SK-N-SH (cell line): Measurements from ENCODE around the gene PCNX2. TPM values are rescaled to one million over a fixed set of nuclear protein-coding genes. Genes with fewer than 3 reads are reported as not detected.

Source experiments
- CTCF ChIA-PET: fragments of 300-600, 350-600 bp; formaldehyde crosslinking; extraction: SDS; loops from one replicate; lab custom pipeline; 2021; lab: Yijun Ruan, JAX
- POLR2A ChIA-PET: fragments of 350-600 bp; sonication (Branson Sonifier 250); formaldehyde crosslinking; extraction: SDS; loops from one replicate; lab custom pipeline; 2020; ENCODE audit warnings: antibody characterized with exemption, inconsistent platforms; lab: Yijun Ruan, JAX
- DNase-seq: peaks from one replicate; pipeline ENCODE4 v3.0.0; 2012
- H2AFZ ChIP-seq: fragments of 200-600 bp; sonication (generic); 2 replicates; pipeline ENCODE4 v1.8.1; 2016; ENCODE audit warnings: antibody characterized with exemption, mild to moderate bottlenecking, low read depth
- H3F3A ChIP-seq: fragments of 200-600 bp; sonication (generic); replicated peaks from 2 replicates; pipeline ENCODE3; 2016; ENCODE audit warnings: antibody characterized with exemption, mild to moderate bottlenecking; ENCODE audit not compliant: insufficient read depth
- H3K27ac ChIP-seq, 2 experiments: fragments of 200-500 bp in 1 of 2; fragments of 200-600 bp in 1 of 2; sonication (Bioruptor generic) in 1 of 2; sonication (generic), shearing (Covaris generic) in 1 of 2; 2 replicates each; pipeline versions ENCODE4 v1.5.1 to v1.6.1; 2014 to 2016; ENCODE audit warnings: low read depth in 2 of 2, inconsistent platforms in 1 of 2, low read length in 1 of 2, mild to moderate bottlenecking in 1 of 2, mixed read lengths in 1 of 2
- H3K27me3 ChIP-seq: fragments of 200-600 bp; sonication (generic), shearing (Covaris generic); 2 replicates; pipeline ENCODE4 v1.6.1; 2016; ENCODE audit warnings: mixed run types; ENCODE audit not compliant: insufficient read depth
- H3K36me3 ChIP-seq, 2 experiments: fragments of 200-500 bp in 1 of 2; fragments of 200-600 bp in 1 of 2; sonication (Bioruptor generic) in 1 of 2; sonication (generic) in 1 of 2; replicated peaks in 1 of 2; 2 replicates each; pipeline versions ENCODE3 to v1.5.1; 2014 to 2016; ENCODE audit warnings: low read length in 1 of 2, mild to moderate bottlenecking in 1 of 2; ENCODE audit not compliant: insufficient read depth in 2 of 2, control insufficient read depth in 1 of 2
- H3K4me1 ChIP-seq, 2 experiments: fragments of 200-500 bp in 1 of 2; fragments of 200-600 bp in 1 of 2; sonication (Bioruptor generic) in 1 of 2; sonication (generic), shearing (Covaris generic) in 1 of 2; 2 replicates each; pipeline versions ENCODE4 v1.5.1 to v1.6.1; 2014 to 2016; ENCODE audit warnings: low read depth in 1 of 2, low read length in 1 of 2, mixed run types in 1 of 2; ENCODE audit not compliant: insufficient read depth in 2 of 2, control insufficient read depth in 1 of 2
- H3K4me2 ChIP-seq: fragments of 200-600 bp; sonication (generic), shearing (Covaris generic); 2 replicates; pipeline ENCODE4 v1.6.1; 2017; ENCODE audit warnings: mixed run types
- H3K4me3 ChIP-seq, 2 experiments: fragments of 200-500 bp in 1 of 2; fragments of 200-600 bp in 1 of 2; sonication (Bioruptor generic) in 1 of 2; sonication (generic), shearing (Covaris generic) in 1 of 2; 2 replicates each; pipeline versions ENCODE4 v1.5.1 to v1.8.1; 2014 to 2016; ENCODE audit warnings: low read depth in 2 of 2, inconsistent platforms in 1 of 2, low read length in 1 of 2, mild to moderate bottlenecking in 1 of 2, mixed read lengths in 1 of 2, moderate library complexity in 1 of 2
- H3K79me2 ChIP-seq: fragments of 200-600 bp; sonication (generic); 2 replicates; pipeline ENCODE4 v1.8.1; 2017; ENCODE audit warnings: mild to moderate bottlenecking; ENCODE audit not compliant: insufficient read depth
- H3K9ac ChIP-seq: fragments of 200-600 bp; sonication (generic); 2 replicates; pipeline ENCODE4 v1.6.1; 2017; ENCODE audit warnings: mixed run types
- H3K9me2 ChIP-seq: fragments of 200-600 bp; sonication (generic); 2 replicates; pipeline ENCODE4 v1.6.1; 2017; ENCODE audit warnings: mixed run types
- H3K9me3 ChIP-seq: fragments of 200-600 bp; sonication (generic); 2 replicates; pipeline ENCODE4 v1.6.1; 2017; ENCODE audit warnings: mixed run types, mild to moderate bottlenecking, moderate library complexity
- H4K20me1 ChIP-seq: fragments of 200-600 bp; sonication (generic); 2 replicates; pipeline ENCODE4 v1.6.1; 2017; ENCODE audit warnings: mild to moderate bottlenecking, mixed run types; ENCODE audit not compliant: insufficient read depth
- CHD2 ChIP-seq: fragments of 150-350 bp; IDR thresholded peaks from 2 replicates; pipeline ENCODE4 v1.6.1; 2018; ENCODE audit warnings: low read length; ENCODE audit not compliant: partially characterized antibody
- EP300 ChIP-seq, 2 experiments: IDR thresholded peaks; 2 replicates each; pipeline versions ENCODE4 v1.4.0 to v1.6.1; 2012; ENCODE audit warnings: borderline replicate concordance in 1 of 2, low read depth in 1 of 2, low read length in 1 of 2
- EZH2phosphoT487 ChIP-seq: fragments of 200-600 bp; sonication (generic); IDR thresholded peaks from 2 replicates; pipeline ENCODE4 v1.6.1; 2017; ENCODE audit warnings: low read depth, mixed run types, mild to moderate bottlenecking, antibody characterized with exemption, moderate library complexity, borderline replicate concordance
- FOXM1 ChIP-seq: IDR thresholded peaks from 2 replicates; pipeline ENCODE4 v1.4.0; 2012; ENCODE audit warnings: low read depth, mild to moderate bottlenecking
- IRF3 ChIP-seq: fragments of 150-350 bp; IDR thresholded peaks from 2 replicates; pipeline ENCODE4 v1.6.1; 2016; ENCODE audit warnings: mild to moderate bottlenecking, low read depth, low read length
- MAX ChIP-seq: IDR thresholded peaks from 2 replicates; pipeline ENCODE4 v1.4.0; 2012; ENCODE audit warnings: low read depth
- NFIC ChIP-seq: IDR thresholded peaks from 2 replicates; pipeline ENCODE4 v1.4.0; 2012; ENCODE audit warnings: borderline replicate concordance
- NRF1 ChIP-seq: IDR thresholded peaks from 2 replicates; pipeline ENCODE4 v1.6.1; 2012; ENCODE audit warnings: low read depth, mild to moderate bottlenecking, low read length
- PBX3 ChIP-seq: IDR thresholded peaks from 2 replicates; pipeline ENCODE4; 2012
- POLR2AphosphoS5 ChIP-seq: IDR thresholded peaks from 2 replicates; pipeline ENCODE4 v1.6.1; 2012; ENCODE audit warnings: low read depth, low read length
- REST ChIP-seq: IDR thresholded peaks from 2 replicates; pipeline ENCODE4 v1.6.1; 2012; ENCODE audit warnings: mild to moderate bottlenecking, low read depth, low read length, moderate library complexity
- RFX5 ChIP-seq: IDR thresholded peaks from 2 replicates; pipeline ENCODE4 v1.6.1; 2012; ENCODE audit warnings: mild to moderate bottlenecking, improper control_type of control experiment, low read length
- RXRA ChIP-seq: IDR thresholded peaks from 2 replicates; pipeline ENCODE4 v1.4.0; 2012; ENCODE audit warnings: low read depth, mild to moderate bottlenecking, borderline replicate concordance
- SIN3A ChIP-seq: IDR thresholded peaks from 2 replicates; pipeline ENCODE4 v1.6.1; 2012; ENCODE audit warnings: low read depth, mild to moderate bottlenecking, low read length, moderate library complexity, borderline replicate concordance
- SMC3 ChIP-seq: IDR thresholded peaks from 2 replicates; pipeline ENCODE4 v1.6.1; 2012; ENCODE audit warnings: low read depth, low read length, improper control_type of control experiment
- TAF1 ChIP-seq: IDR thresholded peaks from 2 replicates; pipeline ENCODE4 v1.6.1; 2012; ENCODE audit warnings: low read depth, mild to moderate bottlenecking, low read length, moderate library complexity, borderline replicate concordance
- TCF12 ChIP-seq: IDR thresholded peaks from 2 replicates; pipeline ENCODE4 v1.4.0; 2012
- USF2 ChIP-seq: fragments of 150-350 bp; IDR thresholded peaks from 2 replicates; pipeline ENCODE4 v1.6.1; 2017; ENCODE audit warnings: antibody characterized with exemption, low read length, low read depth, borderline replicate concordance
- WGBS: methylation state at CpG from one replicate; pipeline ENCODE4 v1.1.6; 2017; ENCODE audit warnings: low lambda C conversion rate; 5-methylcytosine and 5-hydroxymethylcytosine counted together
- polyA plus RNA-seq, 3 experiments: library from polyadenylated mRNA; depleted of rRNA; stranded (reverse); fragments of >200 nt; gene quantifications; 2 replicates each; pipeline ENCODE4 v1.2.3, GENCODE V29; 2012

Gene PCNX2
- polyA plus RNA-seq, 1 of the 3 experiments (the other 2 are of a cell fraction), result 10.6 TPM

GRCh38 chr1:233313434-233314155 is 18.1 kb upstream of the PCNX2 start (continued):
- TF ChIP-seq IRF3, result no peak
- no peak for TF ChIP-seq SIN3A
- no peak for TF ChIP-seq REST
- no peak for TF ChIP-seq USF2
- no peak for TF ChIP-seq TAF1
- TF ChIP-seq TCF12, result no peak
- TF ChIP-seq EZH2phosphoT487, result no peak
- TF ChIP-seq NRF1, result no peak
- no peak for TF ChIP-seq PBX3

- Histone ChIP-seq H3K4me1 (no peaks in the 10 kb centered on the region), H3K27me3 (no peaks in the 10 kb centered on the region), H3K4me2 (no peak overlapping the region), H4K20me1 (no peaks in the 10 kb centered on the region), H3K79me2 (no peaks in the 10 kb centered on the region), H3K4me3 (no peak overlapping the region), H3K9me3 (0 out of 2 replicates have a peak, but pooled peaks cover 5% of the 10 kb centered on the region), H3F3A (no peaks in the 10 kb centered on the region), H2AFZ (no peak overlapping the region), H3K9ac (no peak overlapping the region), H3K27ac (no peak overlapping the region), H3K36me3 (no peaks in the 10 kb centered on the region), H3K9me2 (no peaks in the 10 kb centered on the region)
- DNase-seq, result peak; percentile 29
- ChIA-PET POLR2A (no interaction called here), CTCF (interaction anchor here (0.5 to 3.8 kb wide), 32 partner anchors 8 to 1001 kb away, joined by 3 to 18 read pairs (median 3); no protein-coding TSS in a partner anchor)
- WGBS, result 0% methylated on average over 1 of the region's 1 CpG
- TF ChIP-seq FOXM1, result no peak
- TF ChIP-seq SMC3, result peak; percentile 64
- no peak for TF ChIP-seq NFIC
- no peak for TF ChIP-seq MAX
- no peak for TF ChIP-seq RXRA
- TF ChIP-seq RFX5, result no peak
- no peak for TF ChIP-seq EP300 (IDR thresholded peaks at IDR 0.05; ENCODE audit: borderline replicate concordance in 1 of 2, low read depth in 1 of 2, low read length in 1 of 2)
- TF ChIP-seq CHD2, result no peak
- no peak for TF ChIP-seq POLR2AphosphoS5
- TF ChIP-seq REST, result no peak
Measured at GRCh38 chr1:233304489-233305102, 9.1 kb upstream of the PCNX2 start.
